GM21576 (cell line): ENCODE measurements around the gene DHCR7.

ENCODE experiments used
- ATAC-seq: cut with Tn5 transposase; IDR thresholded peaks from one replicate; pipeline ENCODE4 v1.9.1; 2021; ENCODE audit warnings: mild to moderate bottlenecking, moderate library complexity; ENCODE audit not compliant: unreplicated experiment

DHCR7 gene

GRCh38 chr11:71387784-71388636 is 60.2 kb downstream of the DHCR7 start:
- ATAC-seq, result no peak

- no peak for ATAC-seq
Measured at GRCh38 chr11:71387200-71387599, 61.0 kb downstream of the DHCR7 start.

GRCh38 chr11:71386202-71386601 is 62.0 kb downstream of the DHCR7 start:
- no peak for ATAC-seq

GRCh38 chr11:71385091-71385490 is 63.1 kb downstream of the DHCR7 start:
- ATAC-seq, result no peak

GRCh38 chr11:71384561-71384960 is 63.6 kb downstream of the DHCR7 start:
- ATAC-seq, result no peak
